ENCODE data around the gene MAPKAPK2.

- TF ChIP-seq, protein P1, sequence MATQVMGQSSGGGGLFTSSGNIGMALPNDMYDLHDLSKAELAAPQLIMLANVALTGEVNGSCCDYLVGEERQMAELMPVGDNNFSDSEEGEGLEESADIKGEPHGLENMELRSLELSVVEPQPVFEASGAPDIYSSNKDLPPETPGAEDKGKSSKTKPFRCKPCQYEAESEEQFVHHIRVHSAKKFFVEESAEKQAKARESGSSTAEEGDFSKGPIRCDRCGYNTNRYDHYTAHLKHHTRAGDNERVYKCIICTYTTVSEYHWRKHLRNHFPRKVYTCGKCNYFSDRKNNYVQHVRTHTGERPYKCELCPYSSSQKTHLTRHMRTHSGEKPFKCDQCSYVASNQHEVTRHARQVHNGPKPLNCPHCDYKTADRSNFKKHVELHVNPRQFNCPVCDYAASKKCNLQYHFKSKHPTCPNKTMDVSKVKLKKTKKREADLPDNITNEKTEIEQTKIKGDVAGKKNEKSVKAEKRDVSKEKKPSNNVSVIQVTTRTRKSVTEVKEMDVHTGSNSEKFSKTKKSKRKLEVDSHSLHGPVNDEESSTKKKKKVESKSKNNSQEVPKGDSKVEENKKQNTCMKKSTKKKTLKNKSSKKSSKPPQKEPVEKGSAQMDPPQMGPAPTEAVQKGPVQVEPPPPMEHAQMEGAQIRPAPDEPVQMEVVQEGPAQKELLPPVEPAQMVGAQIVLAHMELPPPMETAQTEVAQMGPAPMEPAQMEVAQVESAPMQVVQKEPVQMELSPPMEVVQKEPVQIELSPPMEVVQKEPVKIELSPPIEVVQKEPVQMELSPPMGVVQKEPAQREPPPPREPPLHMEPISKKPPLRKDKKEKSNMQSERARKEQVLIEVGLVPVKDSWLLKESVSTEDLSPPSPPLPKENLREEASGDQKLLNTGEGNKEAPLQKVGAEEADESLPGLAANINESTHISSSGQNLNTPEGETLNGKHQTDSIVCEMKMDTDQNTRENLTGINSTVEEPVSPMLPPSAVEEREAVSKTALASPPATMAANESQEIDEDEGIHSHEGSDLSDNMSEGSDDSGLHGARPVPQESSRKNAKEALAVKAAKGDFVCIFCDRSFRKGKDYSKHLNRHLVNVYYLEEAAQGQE (IDR thresholded peaks at IDR 0.05; ENCODE audit: low read depth): no peak
- no peak for TF ChIP-seq MAX (IDR thresholded peaks at IDR 0.05)
- TF ChIP-seq YY1 (IDR thresholded peaks at IDR 0.05; ENCODE audit: low read depth): no peak
- no peak for TF ChIP-seq TEAD4 (IDR thresholded peaks at IDR 0.05)
- TF ChIP-seq EP300 (IDR thresholded peaks at IDR 0.05; ENCODE audit: borderline replicate concordance): no peak
- no peak for TF ChIP-seq RAD21 (IDR thresholded peaks at IDR 0.05; ENCODE audit: low read depth)
- TF ChIP-seq ZBTB7A (IDR thresholded peaks at IDR 0.05; ENCODE audit: low read depth): no peak
- TF ChIP-seq EGR1 (IDR thresholded peaks at IDR 0.05): no peak
- TF ChIP-seq, protein P2, sequence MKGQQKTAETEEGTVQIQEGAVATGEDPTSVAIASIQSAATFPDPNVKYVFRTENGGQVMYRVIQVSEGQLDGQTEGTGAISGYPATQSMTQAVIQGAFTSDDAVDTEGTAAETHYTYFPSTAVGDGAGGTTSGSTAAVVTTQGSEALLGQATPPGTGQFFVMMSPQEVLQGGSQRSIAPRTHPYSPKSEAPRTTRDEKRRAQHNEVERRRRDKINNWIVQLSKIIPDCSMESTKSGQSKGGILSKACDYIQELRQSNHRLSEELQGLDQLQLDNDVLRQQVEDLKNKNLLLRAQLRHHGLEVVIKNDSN (IDR thresholded peaks at IDR 0.05): no peak
- TF ChIP-seq CEBPB (IDR thresholded peaks at IDR 0.05): no peak
- no peak for TF ChIP-seq TAF1 (IDR thresholded peaks at IDR 0.05; ENCODE audit: low read depth)
- no peak for TF ChIP-seq TCF12 (IDR thresholded peaks at IDR 0.05; ENCODE audit: low read depth)
These were observed 60.0 kb downstream of the MAPKAPK2 start for GRCh38 chr1:206744683-206745082.
